GM19238 (cell line): ENCODE measurements around the gene S100A16.
"Not testable (repeated sequence)": the region's sequence is repeated elsewhere in the genome, so short reads cannot be mapped to it uniquely, and the experiment has no call there.

Experiments used
- DNase-seq: peaks from one replicate; pipeline ENCODE4 v3.0.0; 2011; ENCODE audit warnings: low spot score; ENCODE audit not compliant: insufficient read length

S100A16 gene

GRCh38 chr1:153565529-153566374 is 47.2 kb downstream of the S100A16 start, which contains the start of gene S100A2:
TSS of gene S100A2 (minus strand) at chr1:153565844. CDS start at chr1:153563877, 1,967 bp downstream.
- DNase-seq = no peak

GRCh38 chr1:153563991-153564390 is 48.9 kb downstream of the S100A16 start:
- no peak for DNase-seq

- no peak for DNase-seq
Measured at GRCh38 chr1:153563483-153563901, 49.4 kb downstream of the S100A16 start.

- DNase-seq = not testable (repeated sequence)
Measured at GRCh38 chr1:153562021-153562420, 50.9 kb downstream of the S100A16 start.

DNA sequence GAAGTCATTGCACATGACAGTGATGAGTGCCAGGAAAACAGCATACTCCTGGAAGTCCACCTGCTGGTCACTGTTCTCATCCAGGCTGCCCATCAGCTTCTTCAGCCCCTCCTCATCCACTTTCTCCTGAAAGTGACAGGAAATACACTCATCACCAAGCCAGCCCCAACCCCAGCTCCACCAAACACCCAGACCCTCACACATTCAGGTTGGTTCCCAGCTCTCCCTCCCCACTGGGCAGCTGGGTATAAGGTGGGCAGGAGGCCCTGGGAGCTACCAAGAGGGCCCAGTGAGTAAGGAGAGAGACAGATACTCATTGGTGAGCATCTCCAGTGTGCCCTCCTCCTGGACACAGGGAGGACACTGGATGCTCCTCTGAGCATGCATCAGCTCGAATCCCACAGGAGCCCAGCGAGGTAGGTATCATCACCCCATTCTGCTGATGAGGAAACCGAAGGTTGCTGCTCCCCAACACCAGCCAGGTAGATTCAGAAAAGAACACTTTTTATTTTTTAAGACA is 51.4 kb downstream of the S100A16 start:
- no peak for DNase-seq

DNA sequence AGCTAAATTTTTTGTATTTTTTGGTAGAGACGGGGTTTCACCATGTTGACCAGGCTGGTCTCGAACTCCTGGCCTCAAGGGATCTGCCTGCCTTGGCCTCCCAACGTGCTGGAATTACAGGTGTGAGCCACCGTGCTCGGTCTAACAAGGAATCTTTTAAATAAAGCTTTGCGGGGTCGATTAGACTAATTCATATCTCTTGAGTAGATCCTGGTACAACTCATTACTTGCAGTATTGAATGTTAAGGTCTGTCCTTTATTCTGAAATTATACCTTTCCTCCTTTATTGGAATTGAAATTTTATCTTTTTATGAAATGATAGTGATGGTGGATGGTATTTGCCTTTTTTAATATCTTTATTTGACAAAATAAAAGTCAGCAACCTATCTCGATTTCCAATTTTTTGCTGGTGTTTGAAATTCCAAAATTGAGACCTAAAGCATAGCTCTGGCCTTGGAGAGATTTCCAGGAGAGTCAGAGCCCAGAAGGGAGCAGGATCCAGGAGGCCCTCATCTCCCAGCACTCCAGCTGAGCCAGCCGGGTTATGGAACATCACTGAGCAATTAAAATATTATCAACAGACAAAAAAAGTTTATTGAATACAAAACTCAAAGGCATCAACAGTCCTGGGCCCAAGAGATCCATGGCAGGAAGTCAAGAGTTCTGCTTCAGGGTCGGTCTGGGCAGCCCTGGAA is 52.0 kb downstream of the S100A16 start:
- DNase-seq = no peak

DNA sequence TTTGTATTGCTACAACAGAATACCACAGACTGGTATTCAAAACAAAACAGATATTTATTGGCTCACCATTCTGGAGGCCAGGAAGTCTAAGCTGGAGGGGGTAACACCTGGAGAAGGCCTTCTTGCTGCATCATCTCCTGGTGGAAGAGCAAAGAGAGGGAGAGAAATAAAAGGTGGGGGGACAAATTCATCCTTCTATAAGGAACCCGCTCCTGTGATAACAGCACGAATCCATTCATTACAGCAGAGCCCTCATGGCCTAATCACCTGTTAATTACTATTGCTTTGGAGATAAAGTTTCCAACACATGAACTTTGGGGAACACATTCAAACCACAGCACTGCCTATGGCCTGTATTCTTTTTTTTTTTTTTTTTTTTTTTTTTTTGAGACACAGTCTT is 52.7 kb downstream of the S100A16 start:
- no peak for DNase-seq

DNA sequence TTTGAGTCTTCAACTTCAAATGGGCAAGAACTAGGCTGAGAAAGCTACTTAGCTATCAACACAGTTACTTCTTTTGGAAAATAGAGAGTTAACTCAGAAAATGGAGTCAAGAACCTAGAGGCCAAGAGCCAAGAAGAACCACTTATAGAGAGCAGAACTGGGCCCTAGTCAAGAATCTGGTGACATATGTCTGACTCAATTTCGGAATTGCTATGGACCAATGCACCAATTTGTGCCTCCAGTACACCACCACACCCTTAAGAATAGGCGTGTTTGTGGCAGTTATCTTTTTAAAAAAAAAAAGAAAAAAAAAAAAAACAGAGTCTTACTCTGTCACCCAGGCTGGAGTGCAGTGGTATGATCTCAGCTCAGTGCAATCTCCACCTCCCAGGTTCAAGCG is 55.1 kb downstream of the S100A16 start:
- DNase-seq = no peak
